Endodermal cell (in vitro differentiated cells): ENCODE data around the gene FAM83F. TPM values are rescaled to one million over a fixed set of nuclear protein-coding genes. Genes with fewer than 3 reads are reported as not detected.

Source experiments
- DNase-seq: peaks from one replicate; pipeline ENCODE4 v3.0.0-alpha.2; 2017
- H3K27ac ChIP-seq: 2 replicates; pipeline ENCODE4 v1.5.1; 2013; ENCODE audit warnings: mild to moderate bottlenecking, low read depth, low read length, moderate library complexity
- H3K27me3 ChIP-seq: 2 replicates; pipeline ENCODE4 v1.6.1; 2013; ENCODE audit warnings: mild to moderate bottlenecking, low read length, moderate library complexity; ENCODE audit not compliant: insufficient read depth, control insufficient read depth, poor library complexity, severe bottlenecking
- H3K36me3 ChIP-seq: 2 replicates; pipeline ENCODE4 v1.7.0; 2013; ENCODE audit warnings: mild to moderate bottlenecking, low read length, moderate library complexity; ENCODE audit not compliant: control insufficient read depth, insufficient read depth
- H3K4me1 ChIP-seq: one replicate; pipeline ENCODE4 v1.7.0; 2013; ENCODE audit warnings: low read length; ENCODE audit not compliant: control insufficient read depth, insufficient read depth
- H3K4me3 ChIP-seq: 2 replicates; pipeline ENCODE4 v1.5.1; 2013; ENCODE audit warnings: mild to moderate bottlenecking, low read length, moderate library complexity
- H3K9ac ChIP-seq: 2 replicates; pipeline ENCODE4 v1.6.1; 2013; ENCODE audit warnings: mild to moderate bottlenecking, low read length, moderate library complexity; ENCODE audit not compliant: poor library complexity, severe bottlenecking; ENCODE audit errors: extremely low read depth
- H3K9me3 ChIP-seq: 2 replicates; pipeline ENCODE4 v1.6.1; 2013; ENCODE audit warnings: mild to moderate bottlenecking, low read length, moderate library complexity; ENCODE audit not compliant: control insufficient read depth
- H3K27ac Mint-ChIP-seq: 2 replicates; pipeline ENCODE4 v1.8.0; 2020; ENCODE audit warnings: mixed read lengths
- H3K27me3 Mint-ChIP-seq: 2 replicates; pipeline ENCODE4 v1.8.0; 2021; ENCODE audit warnings: mild to moderate bottlenecking, mixed read lengths; ENCODE audit not compliant: insufficient read depth
- H3K36me3 Mint-ChIP-seq: 2 replicates; pipeline ENCODE4 v1.8.0; 2020; ENCODE audit warnings: low read depth, mixed read lengths
- H3K4me1 Mint-ChIP-seq: 2 replicates; pipeline ENCODE4 v1.8.0; 2020; ENCODE audit warnings: mixed read lengths
- H3K4me3 Mint-ChIP-seq: 2 replicates; pipeline ENCODE4 v1.8.0; 2020; ENCODE audit warnings: mild to moderate bottlenecking, moderate library complexity, mixed read lengths
- H3K9me3 Mint-ChIP-seq: 2 replicates; pipeline ENCODE4 v1.8.0; 2020; ENCODE audit warnings: mild to moderate bottlenecking, mixed read lengths
- CTCF ChIP-seq: fragments of 200-600 bp; sonication (generic); conservative IDR thresholded peaks from 2 replicates; pipeline ENCODE4 v1.5.0; 2021; ENCODE audit warnings: antibody characterized with exemption, mild to moderate bottlenecking
- WGBS, 2 experiments: methylation state at CpG; one replicate each; pipeline versions ENCODE4 v1.1.5 to v1.1.7; 2013; ENCODE audit warnings: missing lambda C conversion rate in 2 of 2, mixed read lengths in 1 of 2; ENCODE audit not compliant: insufficient coverage in 1 of 2, insufficient read length in 1 of 2; 5-methylcytosine and 5-hydroxymethylcytosine counted together
- total RNA-seq, 2 donors: library from RNA; stranded (reverse); fragmentation: NEBNext Ultra II Directional in 1 of 2; extraction: Animal tissue kit (Norgen Biotek cat#: 25700) in 1 of 2; gene quantifications; 2 replicates in 1 of 2; 3 replicates in 1 of 2; pipeline ENCODE4 v1.2.1, GENCODE V29; 2021

FAM83F gene
- total RNA-seq, 2 donors from 2014 or later = 18.9 to 34.1 TPM

- H3K9me3 ChIP-seq = no peaks in the 10 kb centered on the region
- H3K36me3 ChIP-seq = no peaks in the 10 kb centered on the region
- H3K27ac Mint-ChIP-seq = peak overlapping the region; percentile 52
- peak; percentile 75 for DNase-seq
- H3K9ac ChIP-seq = no peak overlapping the region
- TF ChIP-seq CTCF = no peak
- H3K4me1 Mint-ChIP-seq = peaks cover 61% of the 10 kb centered on the region
- no peak overlapping the region for H3K27ac ChIP-seq
- H3K4me3 ChIP-seq = peak overlapping the region; percentile 73
- H3K27me3 Mint-ChIP-seq = peaks cover 22% of the 10 kb centered on the region
- H3K27me3 ChIP-seq = peaks cover 35% of the 10 kb centered on the region
- peak overlapping the region; percentile 74 for H3K4me3 Mint-ChIP-seq
- peaks cover 24% of the 10 kb centered on the region for H3K4me1 ChIP-seq
- H3K9me3 Mint-ChIP-seq = no peaks in the 10 kb centered on the region
- WGBS, 2 experiments = 68 to 82% methylated on average over 27 to 35 of the region's 35 CpGs
- peaks cover 9% of the 10 kb centered on the region for H3K36me3 Mint-ChIP-seq
Observed at GRCh38 chr22:39995393-39996252, 869 bp downstream of the FAM83F start.

DNA sequence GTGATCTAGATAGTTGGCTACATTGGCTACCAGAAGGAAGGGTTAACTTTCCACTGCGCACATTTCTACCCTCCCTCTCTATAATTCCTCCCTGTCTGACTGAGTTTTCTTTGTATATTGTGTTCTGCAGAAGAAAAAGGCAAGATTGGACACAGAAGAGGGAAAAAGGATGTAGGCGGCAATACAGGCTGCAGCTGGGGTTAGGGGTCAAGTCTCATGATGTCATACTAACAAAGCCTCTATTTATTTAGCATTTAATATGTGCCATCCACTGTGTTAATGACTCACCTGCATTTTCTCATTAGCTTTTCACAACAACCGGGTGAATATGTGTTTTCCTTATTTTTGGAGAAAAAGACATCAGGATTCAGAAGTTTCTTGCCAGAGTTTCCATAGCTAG is 2.0 kb downstream of the FAM83F start:
- Histone ChIP-seq H3K27me3 (peaks cover 35% of the 10 kb centered on the region), H3K4me3 (peak overlapping the region; percentile 73), H3K27ac (no peak overlapping the region), H3K9ac (no peak overlapping the region), H3K4me1 (peaks cover 30% of the 10 kb centered on the region), H3K9me3 (no peaks in the 10 kb centered on the region), H3K36me3 (no peaks in the 10 kb centered on the region)
- Mint-ChIP-seq H3K9me3 (no peaks in the 10 kb centered on the region), H3K4me1 (peaks cover 66% of the 10 kb centered on the region), H3K4me3 (peak overlapping the region; percentile 74), H3K27ac (no peak overlapping the region), H3K36me3 (peaks cover 10% of the 10 kb centered on the region), H3K27me3 (peaks cover 22% of the 10 kb centered on the region)
- 90 to 97% methylated on average over 2 of the region's 3 CpGs for WGBS, 2 experiments
- no peak for DNase-seq
- no peak for TF ChIP-seq CTCF

DNA sequence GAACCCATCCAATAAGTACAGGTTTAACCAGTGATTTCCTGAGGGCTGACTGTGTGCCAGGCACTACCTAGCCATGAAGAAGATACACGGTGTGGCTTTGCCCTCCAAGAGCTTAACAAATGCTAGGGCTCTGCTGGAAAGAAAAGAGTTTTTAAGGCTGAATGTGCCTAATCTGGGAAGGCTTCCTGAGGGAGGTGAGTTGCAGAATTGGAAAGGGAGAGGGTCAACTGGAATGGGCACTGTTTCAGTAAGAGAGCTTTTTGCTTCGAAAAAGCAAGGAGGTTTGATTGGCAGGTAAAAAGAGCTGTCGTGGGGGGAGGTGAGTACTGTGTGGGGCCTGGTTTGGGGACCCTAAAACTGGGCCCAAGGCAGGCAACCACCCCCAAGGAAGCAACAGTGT is 2.7 kb downstream of the FAM83F start:
- H3K27ac ChIP-seq = no peak overlapping the region
- peak overlapping the region; percentile 73 for H3K4me3 ChIP-seq
- no peak for TF ChIP-seq CTCF
- no peaks in the 10 kb centered on the region for H3K9me3 Mint-ChIP-seq
- H3K4me1 Mint-ChIP-seq = peaks cover 73% of the 10 kb centered on the region
- peak overlapping the region; percentile 20 for H3K9ac ChIP-seq
- H3K36me3 Mint-ChIP-seq = peaks cover 10% of the 10 kb centered on the region
- DNase-seq = no peak
- no peaks in the 10 kb centered on the region for H3K9me3 ChIP-seq
- peak overlapping the region; percentile 74 for H3K4me3 Mint-ChIP-seq
- WGBS, 2 experiments = 52 to 86% methylated on average over 2 to 3 of the region's 3 CpGs
- H3K27ac Mint-ChIP-seq = peak overlapping the region; percentile 92
- H3K27me3 Mint-ChIP-seq = peaks cover 18% of the 10 kb centered on the region
- H3K4me1 ChIP-seq = peaks cover 37% of the 10 kb centered on the region
- peaks cover 29% of the 10 kb centered on the region for H3K27me3 ChIP-seq
- H3K36me3 ChIP-seq = no peaks in the 10 kb centered on the region
